8988T (cell line): ENCODE measurements around the gene SLC37A2.

Source experiments
- DNase-seq: peaks from one replicate; pipeline ENCODE4 v3.0.0; 2011

SLC37A2 gene

DNA sequence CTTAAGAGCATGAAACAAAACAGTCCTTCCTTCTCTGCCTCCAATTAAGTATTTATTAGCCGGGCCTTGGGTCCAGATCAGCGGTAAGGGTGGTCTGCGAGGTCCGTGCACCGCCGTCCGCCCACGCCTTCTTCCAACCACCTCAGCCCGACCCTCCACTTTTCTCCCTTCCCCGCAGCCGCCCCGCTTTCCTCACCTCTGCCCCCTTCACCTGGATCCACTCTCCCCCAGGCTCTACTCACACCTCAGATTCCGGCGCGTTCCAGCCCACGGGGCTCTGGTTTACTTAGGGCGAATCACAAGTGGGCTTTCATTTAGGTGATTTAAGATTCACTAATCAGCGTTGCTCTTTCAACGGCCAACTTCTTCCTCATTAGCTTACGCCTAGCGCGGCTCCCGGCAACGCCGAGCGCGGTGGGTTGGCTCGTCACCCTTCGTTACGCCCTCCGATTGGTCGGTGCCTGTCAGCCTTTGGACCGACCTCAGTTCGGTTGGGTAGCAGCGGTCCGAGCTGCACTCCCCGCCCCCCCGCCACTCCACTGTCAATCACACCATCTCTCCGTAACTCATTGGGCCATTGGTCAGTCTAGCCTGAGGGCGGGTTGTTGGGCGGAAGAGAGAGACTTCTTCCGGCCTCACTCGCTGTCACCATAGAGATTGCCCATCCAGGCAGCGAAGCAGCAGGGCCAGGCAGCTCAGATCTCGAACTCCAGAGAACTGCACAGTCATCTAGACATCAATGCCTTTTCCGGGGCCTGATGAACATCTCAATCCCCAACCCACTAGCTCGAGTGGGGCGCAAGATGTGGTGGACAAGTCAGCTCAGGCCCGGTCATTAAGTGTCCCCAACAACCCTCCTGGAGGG, 48.5 kb downstream of the SLC37A2 start, which contains the start of gene TMEM218:
TMEM218 (minus strand) TSS at position 284 of the 865 bp plus-strand sequence. CDS start 9,385 bp downstream, outside the sequence.
- DNase-seq = peak; percentile 86

DNA sequence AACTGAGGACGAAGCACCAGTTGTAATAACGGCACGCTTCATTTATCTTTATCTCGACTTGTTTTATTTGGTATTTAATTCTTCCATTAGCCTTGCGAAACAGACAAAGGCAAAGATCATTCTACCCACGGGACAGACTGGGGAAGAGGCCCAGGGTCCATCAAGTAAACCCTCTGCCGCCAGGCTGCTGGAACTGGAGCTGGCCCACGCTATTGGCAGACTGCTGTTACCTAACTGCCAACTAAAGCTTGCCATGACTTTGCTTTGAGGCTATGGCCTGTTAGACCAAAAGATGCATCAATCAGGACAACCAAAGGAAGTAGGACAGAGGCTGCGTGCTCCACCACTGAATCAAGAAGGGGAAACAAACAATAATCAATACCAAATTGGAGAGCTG, 49.1 kb downstream of the SLC37A2 start:
- DNase-seq = no peak

GRCh38 chr11:125114518-125114917, 51.4 kb downstream of the SLC37A2 start:
- DNase-seq = no peak

- no peak for DNase-seq
Measured at GRCh38 chr11:125117429-125117828, 54.3 kb downstream of the SLC37A2 start.

- DNase-seq = no peak
Measured at GRCh38 chr11:125123194-125123946, 60.3 kb downstream of the SLC37A2 start.

DNA sequence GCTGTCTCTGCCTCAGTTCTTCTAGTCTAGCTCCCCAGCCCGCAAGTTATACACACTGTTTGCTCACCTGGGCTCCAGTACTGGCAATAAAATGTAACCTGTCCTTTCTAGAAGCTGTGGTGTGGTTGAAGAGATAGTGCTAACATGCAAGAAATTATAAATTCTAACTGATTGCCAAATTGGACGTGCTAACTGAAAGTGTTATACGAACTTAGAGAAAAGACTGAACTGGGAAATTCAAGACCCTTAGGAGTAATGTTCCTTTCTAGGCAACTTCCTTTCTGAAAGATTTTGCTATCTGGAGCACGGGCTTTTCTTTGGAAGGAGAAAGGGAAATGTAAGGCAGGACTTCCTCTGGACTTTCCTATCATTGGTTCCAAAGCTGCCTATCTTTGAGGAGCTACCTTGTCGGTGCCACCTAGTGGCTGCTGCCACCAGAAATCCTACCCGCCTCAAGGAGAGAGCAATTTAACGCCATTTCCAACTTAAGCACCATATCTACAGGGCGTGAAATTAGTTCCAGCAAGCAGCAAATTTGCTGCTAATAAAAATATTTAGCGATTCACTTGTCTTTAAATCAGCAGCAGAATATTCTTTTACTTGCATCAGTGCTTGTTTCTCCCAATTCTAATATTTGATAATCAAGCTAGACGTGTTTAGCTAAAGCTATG, 61.0 kb downstream of the SLC37A2 start:
- DNase-seq = peak; percentile 37

DNA sequence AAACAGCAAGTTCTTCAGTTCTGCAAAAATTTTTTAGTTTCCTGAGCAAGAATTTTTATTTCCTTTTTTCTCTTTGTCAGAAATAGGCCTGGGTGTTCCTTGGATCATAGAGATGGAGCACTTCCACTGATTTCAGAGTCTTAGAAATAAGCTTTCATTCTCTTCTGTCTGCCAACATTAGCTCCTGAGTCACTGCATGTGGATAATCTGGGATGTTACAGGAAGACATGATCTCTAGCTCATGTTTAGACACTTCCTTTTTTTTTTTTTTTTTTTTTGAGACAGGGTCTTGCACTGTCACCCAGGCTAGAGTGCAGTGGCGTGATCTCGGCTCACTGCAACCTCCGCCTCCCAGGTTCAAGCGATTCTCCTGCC, 61.5 kb downstream of the SLC37A2 start:
- no peak for DNase-seq

GRCh38 chr11:125128450-125128849, 65.3 kb downstream of the SLC37A2 start:
- no peak for DNase-seq

GRCh38 chr11:125129316-125129993, 66.3 kb downstream of the SLC37A2 start:
- no peak for DNase-seq

DNA sequence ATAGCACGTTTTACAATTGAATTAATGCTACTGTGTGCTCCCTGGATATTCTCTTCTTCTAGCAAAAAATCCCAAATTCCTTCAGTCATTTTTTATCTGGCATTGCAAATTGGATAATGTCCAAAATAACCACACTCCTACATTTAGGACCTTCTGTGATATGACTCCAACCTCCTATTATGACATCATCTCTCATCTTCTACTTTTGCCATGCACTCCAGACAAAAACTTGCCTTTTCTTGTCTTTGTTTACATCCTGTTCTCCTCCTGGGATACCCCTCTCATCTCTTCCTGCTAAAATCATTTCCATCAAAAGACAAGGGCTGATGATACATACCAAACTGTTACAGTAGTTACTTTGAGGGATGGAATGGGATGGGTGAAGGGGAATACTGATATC, 69.0 kb downstream of the SLC37A2 start:
- no peak for DNase-seq

GRCh38 chr11:125132596-125132995, 69.5 kb downstream of the SLC37A2 start:
- no peak for DNase-seq

DNA sequence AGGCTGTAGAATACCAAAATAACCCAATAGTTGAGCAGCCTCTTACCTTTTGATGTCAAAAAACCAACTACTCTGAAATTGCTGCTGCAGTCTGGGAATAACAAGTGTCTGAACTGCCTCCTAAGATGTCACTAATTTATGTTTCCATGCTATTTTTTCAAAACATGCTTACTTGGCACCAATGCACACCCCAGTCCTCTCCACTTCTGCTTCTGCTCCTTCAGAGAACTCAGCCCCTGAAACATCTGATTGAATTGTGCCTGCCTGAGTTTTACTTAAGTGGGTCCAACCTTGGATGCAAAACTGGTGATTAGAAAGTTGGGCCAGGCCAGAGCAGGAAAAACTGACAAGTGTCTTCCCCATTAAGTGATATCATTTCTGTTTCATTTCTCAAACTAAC, 72.9 kb downstream of the SLC37A2 start:
- no peak for DNase-seq

DNA sequence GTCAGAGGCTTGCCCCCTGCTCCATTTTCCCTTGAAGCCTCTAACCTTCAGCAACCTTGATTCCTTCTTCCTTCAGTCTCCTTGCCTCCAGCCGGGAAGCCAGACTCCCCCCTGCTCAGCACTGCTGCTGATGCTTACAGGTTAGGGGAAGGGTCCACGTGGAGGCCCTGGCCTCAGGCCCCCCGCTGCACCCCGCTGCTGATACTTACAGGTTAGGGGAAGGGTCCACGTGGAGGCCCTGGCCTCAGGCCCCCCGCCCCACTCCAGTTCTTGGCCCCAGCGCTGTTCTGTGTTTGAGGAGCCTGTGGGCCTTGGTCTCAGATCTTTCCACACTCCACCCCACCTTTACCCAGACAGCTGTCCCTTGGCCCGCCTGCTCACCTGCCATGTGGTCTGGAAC, 75.9 kb downstream of the SLC37A2 start:
- DNase-seq = no peak

GRCh38 chr11:125139778-125140177, 76.7 kb downstream of the SLC37A2 start:
- DNase-seq = no peak
